OCI-LY7 (cell line): Measurements from ENCODE around the gene HMGB4.

Source experiments
- CTCF ChIP-seq: fragments of 200-600 bp; sonication (generic); conservative IDR thresholded peaks from 2 replicates; pipeline ENCODE4 v1.5.1; 2014; ENCODE audit warnings: mild to moderate bottlenecking, antibody characterized with exemption, low read length, moderate library complexity, mixed read lengths
- EZH2phosphoT487 ChIP-seq: fragments of 200-600 bp; sonication (generic); IDR thresholded peaks from 2 replicates; pipeline ENCODE4 v1.6.1; 2018; ENCODE audit warnings: low read depth, borderline replicate concordance, mild to moderate bottlenecking, mixed run types, antibody characterized with exemption, low read length, moderate library complexity, mixed read lengths

GRCh38 chr1:33899746-33900145 lies 35.9 kb downstream of the HMGB4 start:
- TF ChIP-seq CTCF (no peak), EZH2phosphoT487 (no peak)
